H9 (cell line): ENCODE results near the gene TMEM39B. TPM values are rescaled to one million over a fixed set of nuclear protein-coding genes. Genes with fewer than 3 reads are reported as not detected.

Experiments used
- DNase-seq: peaks from one replicate; pipeline ENCODE4 v3.0.0-alpha.2; 2017
- H2AFZ ChIP-seq: one replicate; pipeline ENCODE4 v1.6.1; 2013; ENCODE audit warnings: mild to moderate bottlenecking, low read length, control low read depth, moderate library complexity
- H2AK5ac ChIP-seq: 2 replicates; pipeline ENCODE4 v1.6.1; 2013; ENCODE audit warnings: low read length, control low read depth, mixed read lengths; ENCODE audit not compliant: insufficient read length
- H2BK120ac ChIP-seq: one replicate; pipeline ENCODE4 v1.6.1; 2013; ENCODE audit warnings: low read depth, mild to moderate bottlenecking, low read length, control low read depth, inconsistent platforms; ENCODE audit not compliant: poor library complexity, severe bottlenecking
- H2BK12ac ChIP-seq: 2 replicates; pipeline ENCODE4 v1.6.1; 2013; ENCODE audit warnings: low read length, control low read depth, mixed read lengths, low read depth; ENCODE audit not compliant: insufficient read length
- H2BK15ac ChIP-seq: 2 replicates; pipeline ENCODE4 v1.6.1; 2013; ENCODE audit warnings: low read depth, low read length, control low read depth
- H2BK20ac ChIP-seq: one replicate; pipeline ENCODE4 v1.6.1; 2013; ENCODE audit warnings: low read depth, mild to moderate bottlenecking, low read length, control low read depth, inconsistent platforms; ENCODE audit not compliant: poor library complexity, severe bottlenecking
- H2BK5ac ChIP-seq: 2 replicates; pipeline ENCODE4 v1.6.1; 2013; ENCODE audit warnings: low read length, control low read depth, mixed read lengths; ENCODE audit not compliant: insufficient read length
- H3K14ac ChIP-seq: 2 replicates; pipeline ENCODE4 v1.6.1; 2013; ENCODE audit warnings: low read length, control low read depth; ENCODE audit not compliant: insufficient read depth
- H3K18ac ChIP-seq: 2 replicates; pipeline ENCODE4 v1.6.1; 2013; ENCODE audit warnings: low read depth, mild to moderate bottlenecking, mixed read lengths, low read length, control low read depth; ENCODE audit not compliant: insufficient read length
- H3K23ac ChIP-seq: 2 replicates; pipeline ENCODE4 v1.6.1; 2013; ENCODE audit warnings: low read length, control low read depth, mixed read lengths, low read depth; ENCODE audit not compliant: insufficient read length
- H3K23me2 ChIP-seq: 2 replicates; pipeline ENCODE4 v1.6.1; 2013; ENCODE audit warnings: low read depth, mild to moderate bottlenecking, mixed read lengths, low read length, control low read depth; ENCODE audit not compliant: insufficient read length, poor library complexity, severe bottlenecking
- H3K27ac ChIP-seq: 2 replicates; pipeline ENCODE4 v1.5.1; 2013; ENCODE audit warnings: low read length, control low read depth, mixed read lengths, low read depth; ENCODE audit not compliant: insufficient read length
- H3K27me3 ChIP-seq: 2 replicates; pipeline ENCODE4 v1.6.1; 2013; ENCODE audit warnings: low read length, control low read depth, inconsistent platforms; ENCODE audit not compliant: insufficient read depth
- H3K4ac ChIP-seq: 2 replicates; pipeline ENCODE4 v1.6.1; 2013; ENCODE audit warnings: low read depth, mild to moderate bottlenecking, control low read depth, inconsistent platforms, low read length, moderate library complexity
- H3K4me1 ChIP-seq: 2 replicates; pipeline ENCODE4 v1.6.1; 2013; ENCODE audit warnings: low read length, control low read depth, inconsistent platforms; ENCODE audit not compliant: insufficient read depth
- H3K4me2 ChIP-seq: 2 replicates; pipeline ENCODE4 v1.6.1; 2013; ENCODE audit warnings: low read length, control low read depth, mixed read lengths; ENCODE audit not compliant: insufficient read length, insufficient read depth
- H3K56ac ChIP-seq: 2 replicates; pipeline ENCODE4 v1.6.1; 2013; ENCODE audit warnings: low read depth, mild to moderate bottlenecking, mixed read lengths, low read length, control low read depth; ENCODE audit not compliant: insufficient read length
- H3K79me1 ChIP-seq: 2 replicates; pipeline ENCODE4 v1.6.1; 2013; ENCODE audit warnings: low read depth, mild to moderate bottlenecking, moderate library complexity, low read length, control low read depth, inconsistent platforms; ENCODE audit not compliant: insufficient read depth, poor library complexity, severe bottlenecking
- H3K79me2 ChIP-seq: 2 replicates; pipeline ENCODE4 v1.6.1; 2013; ENCODE audit warnings: low read length, control low read depth, inconsistent platforms; ENCODE audit not compliant: insufficient read depth
- H3K9ac ChIP-seq: 2 replicates; pipeline ENCODE4 v1.6.1; 2013; ENCODE audit warnings: low read length, control low read depth, mixed read lengths; ENCODE audit not compliant: insufficient read length; ENCODE audit errors: extremely low read depth
- H3K9me3 ChIP-seq: one replicate; pipeline ENCODE4 v1.6.1; 2013; ENCODE audit warnings: low read depth, low read length, inconsistent platforms; ENCODE audit not compliant: control insufficient read depth
- H3T11ph ChIP-seq: one replicate; pipeline ENCODE4 v1.6.1; 2013; ENCODE audit warnings: mild to moderate bottlenecking, low read length, control low read depth, inconsistent platforms
- H4K20me1 ChIP-seq: one replicate; pipeline ENCODE4 v1.6.1; 2013; ENCODE audit not compliant: control insufficient read depth, insufficient read length, insufficient read depth
- H4K5ac ChIP-seq: 2 replicates; pipeline ENCODE4 v1.6.1; 2013; ENCODE audit warnings: low read depth, mild to moderate bottlenecking, mixed read lengths, low read length, control low read depth; ENCODE audit not compliant: insufficient read length
- H4K8ac ChIP-seq: replicated peaks from 2 replicates; pipeline ENCODE4 v1.6.1; 2013; ENCODE audit warnings: low read length, control low read depth, mixed read lengths, low read depth; ENCODE audit not compliant: insufficient read length
- H4K91ac ChIP-seq: 2 replicates; pipeline ENCODE4 v1.6.1; 2013; ENCODE audit warnings: low read depth, mild to moderate bottlenecking, moderate library complexity, mixed read lengths, low read length, control low read depth; ENCODE audit not compliant: insufficient read length
- H3K27ac Mint-ChIP-seq, 3 experiments: 2 replicates in 2 of 3; 3 replicates in 1 of 3; pipeline ENCODE4 v1.8.0; 2020 to 2021; ENCODE audit warnings: mixed read lengths in 3 of 3, mild to moderate bottlenecking in 1 of 3, moderate library complexity in 1 of 3
- H3K27me3 Mint-ChIP-seq: 2 replicates; pipeline ENCODE4 v1.8.0; 2021; ENCODE audit warnings: low read depth, mild to moderate bottlenecking, moderate library complexity, mixed read lengths
- H3K36me3 Mint-ChIP-seq, 3 experiments: 2 replicates in 2 of 3; 3 replicates in 1 of 3; pipeline ENCODE4 v1.8.0; 2020 to 2021; ENCODE audit warnings: low read depth in 3 of 3, mixed read lengths in 3 of 3; ENCODE audit not compliant: insufficient read depth in 1 of 3
- H3K4me1 Mint-ChIP-seq, 2 experiments: 2 replicates each; pipeline ENCODE4 v1.8.0; 2020; ENCODE audit warnings: mixed read lengths in 2 of 2
- H3K4me3 Mint-ChIP-seq, 2 experiments: 2 replicates in 1 of 2; 3 replicates in 1 of 2; pipeline ENCODE4 v1.8.0; 2020 to 2021; ENCODE audit warnings: mild to moderate bottlenecking in 2 of 2, mixed read lengths in 2 of 2, moderate library complexity in 1 of 2
- H3K9me3 Mint-ChIP-seq, 2 experiments: 2 replicates in 1 of 2; 3 replicates in 1 of 2; pipeline ENCODE4 v1.8.0; 2020; ENCODE audit warnings: mild to moderate bottlenecking in 2 of 2, mixed read lengths in 2 of 2, moderate library complexity in 1 of 2
- WGBS: extraction: QIAGEN DNeasy Blood & Tissue Kit; methylation state at CpG from one replicate; pipeline ENCODE4 v1.1.7; 2013; ENCODE audit warnings: missing lambda C conversion rate, low lambda C conversion rate, mixed read lengths; ENCODE audit not compliant: insufficient read length; ENCODE audit errors: extremely low coverage; 5-methylcytosine and 5-hydroxymethylcytosine counted together
- total RNA-seq: library from RNA; stranded (reverse); gene quantifications from 2 replicates; pipeline ENCODE4 v1.2.1, GENCODE V29; 2021
- TF ChIP-seq, protein P1 (sequence below): fragments of 200-600 bp; sonication (generic); conservative IDR thresholded peaks from 3 replicates; pipeline ENCODE4 v1.8.0; 2021; ENCODE audit warnings: antibody characterized with exemption, mild to moderate bottlenecking

Gene TMEM39B
- total RNA-seq, 1 experiment from 2014 or later, result 27.4 TPM

- H3K27ac ChIP-seq, result no peak overlapping the region
- no peaks in the 10 kb centered on the region for H3K23me2 ChIP-seq
- H3K4ac ChIP-seq, result no peak overlapping the region
- DNase-seq, result no peak
- H3K4me3 Mint-ChIP-seq, result no peak overlapping the region
- no peak overlapping the region for H2BK15ac ChIP-seq
- peaks cover 44 to 76% (median 75%) of the 10 kb centered on the region in 3 experiments for H3K36me3 Mint-ChIP-seq
- H3K4me1 Mint-ChIP-seq, result no peaks in the 10 kb centered on the region
- H3K27ac Mint-ChIP-seq, result no peak overlapping the region
- H3K18ac ChIP-seq, result no peak overlapping the region
- no peaks in the 10 kb centered on the region for H3K9me3 Mint-ChIP-seq
- H4K5ac ChIP-seq, result no peak overlapping the region
- H3K56ac ChIP-seq, result no peak overlapping the region
- H3T11ph ChIP-seq, result no peak overlapping the region
- H3K14ac ChIP-seq, result no peak overlapping the region
- no peaks in the 10 kb centered on the region for H3K27me3 Mint-ChIP-seq
- TF ChIP-seq, protein P1, sequence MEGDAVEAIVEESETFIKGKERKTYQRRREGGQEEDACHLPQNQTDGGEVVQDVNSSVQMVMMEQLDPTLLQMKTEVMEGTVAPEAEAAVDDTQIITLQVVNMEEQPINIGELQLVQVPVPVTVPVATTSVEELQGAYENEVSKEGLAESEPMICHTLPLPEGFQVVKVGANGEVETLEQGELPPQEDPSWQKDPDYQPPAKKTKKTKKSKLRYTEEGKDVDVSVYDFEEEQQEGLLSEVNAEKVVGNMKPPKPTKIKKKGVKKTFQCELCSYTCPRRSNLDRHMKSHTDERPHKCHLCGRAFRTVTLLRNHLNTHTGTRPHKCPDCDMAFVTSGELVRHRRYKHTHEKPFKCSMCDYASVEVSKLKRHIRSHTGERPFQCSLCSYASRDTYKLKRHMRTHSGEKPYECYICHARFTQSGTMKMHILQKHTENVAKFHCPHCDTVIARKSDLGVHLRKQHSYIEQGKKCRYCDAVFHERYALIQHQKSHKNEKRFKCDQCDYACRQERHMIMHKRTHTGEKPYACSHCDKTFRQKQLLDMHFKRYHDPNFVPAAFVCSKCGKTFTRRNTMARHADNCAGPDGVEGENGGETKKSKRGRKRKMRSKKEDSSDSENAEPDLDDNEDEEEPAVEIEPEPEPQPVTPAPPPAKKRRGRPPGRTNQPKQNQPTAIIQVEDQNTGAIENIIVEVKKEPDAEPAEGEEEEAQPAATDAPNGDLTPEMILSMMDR, result no peak
- no peak overlapping the region for H2AFZ ChIP-seq
- no peak overlapping the region for H3K4me2 ChIP-seq
- no peak overlapping the region for H3K23ac ChIP-seq
- no peak overlapping the region for H2BK5ac ChIP-seq
- H2BK120ac ChIP-seq, result no peak overlapping the region
- no peaks in the 10 kb centered on the region for H3K4me1 ChIP-seq
- WGBS, result no CpG with 5 or more reads among the region's 4 CpGs
- H2AK5ac ChIP-seq, result no peak overlapping the region
- H3K79me2 ChIP-seq, result 0 out of 2 replicates have a peak, but pooled peaks cover 2% of the 10 kb centered on the region
- H3K9me3 ChIP-seq, result no peaks in the 10 kb centered on the region
- no peak overlapping the region for H4K8ac ChIP-seq
- peaks cover 2% of the 10 kb centered on the region for H3K79me1 ChIP-seq
- H4K20me1 ChIP-seq, result peaks cover 3% of the 10 kb centered on the region
- no peak overlapping the region for H2BK20ac ChIP-seq
- H4K91ac ChIP-seq, result no peak overlapping the region
- no peak overlapping the region for H2BK12ac ChIP-seq
- no peak overlapping the region for H3K9ac ChIP-seq
- H3K27me3 ChIP-seq, result no peaks in the 10 kb centered on the region
Observed at GRCh38 chr1:32052887-32053286, 19.9 kb upstream of the TMEM39B start.
